Measurements from ENCODE around the gene ADAMTS14.

GRCh38 chr10:70786799-70787415 lies 114.6 kb downstream of the ADAMTS14 start:
- TF ChIP-seq, protein P1, sequence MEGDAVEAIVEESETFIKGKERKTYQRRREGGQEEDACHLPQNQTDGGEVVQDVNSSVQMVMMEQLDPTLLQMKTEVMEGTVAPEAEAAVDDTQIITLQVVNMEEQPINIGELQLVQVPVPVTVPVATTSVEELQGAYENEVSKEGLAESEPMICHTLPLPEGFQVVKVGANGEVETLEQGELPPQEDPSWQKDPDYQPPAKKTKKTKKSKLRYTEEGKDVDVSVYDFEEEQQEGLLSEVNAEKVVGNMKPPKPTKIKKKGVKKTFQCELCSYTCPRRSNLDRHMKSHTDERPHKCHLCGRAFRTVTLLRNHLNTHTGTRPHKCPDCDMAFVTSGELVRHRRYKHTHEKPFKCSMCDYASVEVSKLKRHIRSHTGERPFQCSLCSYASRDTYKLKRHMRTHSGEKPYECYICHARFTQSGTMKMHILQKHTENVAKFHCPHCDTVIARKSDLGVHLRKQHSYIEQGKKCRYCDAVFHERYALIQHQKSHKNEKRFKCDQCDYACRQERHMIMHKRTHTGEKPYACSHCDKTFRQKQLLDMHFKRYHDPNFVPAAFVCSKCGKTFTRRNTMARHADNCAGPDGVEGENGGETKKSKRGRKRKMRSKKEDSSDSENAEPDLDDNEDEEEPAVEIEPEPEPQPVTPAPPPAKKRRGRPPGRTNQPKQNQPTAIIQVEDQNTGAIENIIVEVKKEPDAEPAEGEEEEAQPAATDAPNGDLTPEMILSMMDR (conservative IDR thresholded peaks at IDR 0.05 in 1 of 2, IDR thresholded peaks at IDR 0.05 in 1 of 2; ENCODE audit: extremely low read depth in 1 of 2, insufficient read depth in 1 of 2, low read depth in 1 of 2, low read length in 2 of 2), result no peak
- no peak for TF ChIP-seq EZH2 (IDR thresholded peaks at IDR 0.05; ENCODE audit: borderline replicate concordance, low read length)

Measured in mammary epithelial cell (primary cell).